HG03378 (cell line): ENCODE measurements around the gene GALE.
"Not testable (repeated sequence)": the region's sequence is repeated elsewhere in the genome, so short reads cannot be mapped to it uniquely, and the experiment has no call there.

ENCODE experiments used
- ATAC-seq: cut with Tn5 transposase; IDR thresholded peaks from one replicate; pipeline ENCODE4 v1.9.1; 2021; ENCODE audit warnings: mild to moderate bottlenecking, moderate library complexity; ENCODE audit not compliant: unreplicated experiment

GALE gene

GRCh38 chr1:23810818-23811540 is 10.4 kb upstream of the GALE start:
- no peak for ATAC-seq

DNA sequence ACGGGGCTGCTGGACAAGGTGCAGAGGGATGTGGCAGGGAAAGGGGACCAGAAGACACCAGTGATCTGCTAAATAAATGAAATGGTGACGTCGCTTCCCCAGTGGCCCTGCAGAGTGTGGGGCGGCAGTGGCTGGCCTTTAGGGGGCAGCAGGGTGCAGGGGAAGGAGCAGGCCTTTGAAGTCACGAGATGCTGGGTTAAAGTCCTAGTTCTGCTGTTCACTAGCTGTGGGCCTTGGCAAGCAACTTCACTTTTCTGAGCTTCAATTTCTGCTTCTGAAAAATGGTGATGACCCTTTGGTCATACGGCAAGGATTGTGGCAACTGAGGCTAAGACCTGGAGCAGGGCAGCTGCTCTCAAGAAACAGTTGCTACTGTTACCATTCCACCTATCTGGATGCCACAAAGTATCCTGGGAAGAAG is 9.2 kb upstream of the GALE start:
- no peak for ATAC-seq

DNA sequence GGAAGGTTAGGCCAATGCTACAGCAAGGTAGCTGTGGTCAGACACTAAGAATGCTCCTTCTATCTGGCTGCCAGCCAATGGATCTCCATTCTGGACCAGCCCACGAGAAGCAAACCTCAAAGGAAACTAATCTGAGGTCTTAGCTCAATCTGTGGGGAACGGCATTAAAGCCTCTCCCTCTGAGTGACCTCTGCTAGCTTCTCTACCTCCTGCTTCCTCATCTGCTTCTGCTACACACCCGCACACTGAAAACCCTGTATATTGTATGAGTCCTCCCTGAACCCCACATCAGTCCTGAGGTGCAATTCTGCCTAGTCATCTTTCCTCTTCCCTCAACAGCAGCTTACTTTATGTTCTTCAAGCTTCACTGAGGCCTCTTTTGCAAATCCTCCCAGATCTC is 6.9 kb upstream of the GALE start:
- no peak for ATAC-seq

DNA sequence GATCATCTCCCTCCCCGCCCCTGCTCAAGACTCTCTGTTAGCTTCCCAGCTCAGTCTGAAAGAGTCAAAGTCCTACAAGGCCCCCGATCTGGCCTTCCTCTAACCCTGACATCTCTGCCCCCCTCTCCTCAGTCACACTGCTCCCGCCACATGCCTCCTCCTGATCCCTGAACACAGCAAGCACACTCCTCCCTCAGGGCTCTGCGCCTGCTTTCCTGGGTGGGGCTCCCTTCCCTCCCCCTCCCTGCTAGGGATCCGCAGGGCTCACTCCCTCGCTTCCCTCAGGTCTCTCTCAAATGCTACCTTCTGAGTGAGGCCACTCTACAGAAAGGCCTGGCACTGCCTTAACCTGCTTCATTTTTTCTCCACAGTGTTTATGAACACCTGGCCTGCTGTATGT is 5.7 kb upstream of the GALE start:
- no peak for ATAC-seq

GRCh38 chr1:23805025-23805424 is 4.5 kb upstream of the GALE start:
- no peak for ATAC-seq

GRCh38 chr1:23804183-23804835 is 3.8 kb upstream of the GALE start:
- no peak for ATAC-seq

- ATAC-seq, result no peak
These were observed 3.1 kb upstream of the GALE start for GRCh38 chr1:23803674-23804073.

- not testable (repeated sequence) for ATAC-seq
These were observed 2.3 kb upstream of the GALE start for GRCh38 chr1:23802809-23803342.

DNA sequence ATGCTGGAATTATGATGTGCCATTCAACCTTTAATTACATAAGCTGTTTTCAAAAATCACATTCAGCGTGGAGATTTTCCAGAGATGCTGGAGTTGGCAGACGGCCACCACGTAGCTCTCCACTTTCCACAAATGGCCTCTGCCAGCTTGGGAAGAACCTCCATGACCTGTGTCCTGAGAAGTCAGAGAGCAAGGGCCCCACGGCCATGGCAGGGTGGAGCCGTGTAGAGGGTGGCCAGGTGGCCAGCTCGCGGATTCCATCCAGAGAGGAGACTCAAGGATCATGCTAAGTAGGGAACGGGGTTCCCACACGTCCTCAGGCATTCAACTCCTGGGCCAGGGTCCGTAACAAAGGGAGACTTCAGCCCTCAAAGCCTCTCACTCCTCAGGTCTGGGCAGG is 1.3 kb upstream of the GALE start:
- no peak for ATAC-seq

GRCh38 chr1:23801338-23801748 is 789 bp upstream of the GALE start:
- ATAC-seq, result no peak

DNA sequence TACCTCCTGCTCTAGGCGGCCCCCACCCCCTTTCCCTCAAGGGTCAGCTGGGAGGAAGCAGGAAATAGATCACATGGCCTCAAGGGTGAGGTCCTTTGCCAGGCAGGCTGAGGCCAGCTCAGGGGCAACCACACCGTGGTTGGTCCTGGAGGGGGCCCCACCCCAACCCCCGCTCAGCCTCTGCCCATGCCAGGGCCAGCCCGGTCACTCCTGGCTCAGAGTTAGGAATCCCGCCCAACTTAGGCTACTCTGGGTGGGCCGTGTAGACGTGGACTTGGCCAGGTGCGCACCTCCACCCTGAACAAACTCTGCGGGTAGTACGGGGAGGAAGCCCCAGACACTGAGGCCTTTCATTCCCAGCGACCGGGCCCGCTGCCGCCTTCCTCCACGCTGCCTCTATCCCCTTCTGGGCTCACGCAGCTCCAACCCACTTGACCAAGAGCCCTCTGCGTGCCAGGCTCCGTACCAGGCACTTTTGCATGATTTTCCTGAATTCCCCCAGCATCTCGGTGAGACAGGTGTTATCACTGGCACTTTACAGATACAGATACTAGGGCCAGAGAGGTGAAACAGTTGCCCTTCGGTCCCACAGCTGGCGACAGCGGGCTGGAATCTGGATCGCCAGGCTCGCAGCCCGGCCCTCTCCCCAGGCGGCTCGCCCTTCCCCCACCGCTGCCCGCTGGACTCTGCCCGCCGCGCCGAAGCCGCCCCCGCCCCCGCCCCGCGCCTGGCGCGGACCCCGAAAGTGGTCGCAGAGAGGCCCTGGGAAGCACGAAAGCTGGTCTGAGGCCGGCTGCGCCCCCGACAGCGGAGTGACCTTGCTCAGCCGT is 769 bp downstream of the GALE start:
- no peak for ATAC-seq

GRCh38 chr1:23799255-23799569 is 1.3 kb downstream of the GALE start:
- no peak for ATAC-seq

DNA sequence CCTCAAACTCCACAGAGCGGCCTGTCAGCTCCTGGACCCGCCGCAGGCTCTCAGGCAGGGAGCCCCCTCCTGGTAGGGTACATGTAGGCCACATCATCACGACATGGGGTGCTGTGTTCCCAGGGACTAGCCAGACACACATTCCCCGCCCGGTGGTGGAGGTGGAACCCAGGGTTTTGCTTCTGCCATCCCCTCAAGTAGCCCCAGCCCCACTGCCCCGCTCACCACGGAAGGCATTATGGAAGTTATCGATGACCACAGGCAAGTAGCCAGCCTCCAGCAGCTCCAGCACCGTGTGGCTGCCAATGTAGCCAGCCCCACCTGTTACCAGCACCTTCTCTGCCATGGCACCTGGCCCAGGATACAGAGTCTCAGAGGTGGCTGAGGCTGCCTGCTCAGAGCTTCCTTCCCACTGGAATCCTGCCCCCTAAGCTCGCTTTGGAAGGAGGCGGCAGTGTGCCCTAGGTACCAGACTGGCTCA is 1.9 kb downstream of the GALE start:
- ATAC-seq, result no peak

GRCh38 chr1:23797478-23798448 is 2.8 kb downstream of the GALE start:
- ATAC-seq, result no peak

- ATAC-seq, result no peak
These were observed 3.9 kb downstream of the GALE start for GRCh38 chr1:23796466-23797271.

DNA sequence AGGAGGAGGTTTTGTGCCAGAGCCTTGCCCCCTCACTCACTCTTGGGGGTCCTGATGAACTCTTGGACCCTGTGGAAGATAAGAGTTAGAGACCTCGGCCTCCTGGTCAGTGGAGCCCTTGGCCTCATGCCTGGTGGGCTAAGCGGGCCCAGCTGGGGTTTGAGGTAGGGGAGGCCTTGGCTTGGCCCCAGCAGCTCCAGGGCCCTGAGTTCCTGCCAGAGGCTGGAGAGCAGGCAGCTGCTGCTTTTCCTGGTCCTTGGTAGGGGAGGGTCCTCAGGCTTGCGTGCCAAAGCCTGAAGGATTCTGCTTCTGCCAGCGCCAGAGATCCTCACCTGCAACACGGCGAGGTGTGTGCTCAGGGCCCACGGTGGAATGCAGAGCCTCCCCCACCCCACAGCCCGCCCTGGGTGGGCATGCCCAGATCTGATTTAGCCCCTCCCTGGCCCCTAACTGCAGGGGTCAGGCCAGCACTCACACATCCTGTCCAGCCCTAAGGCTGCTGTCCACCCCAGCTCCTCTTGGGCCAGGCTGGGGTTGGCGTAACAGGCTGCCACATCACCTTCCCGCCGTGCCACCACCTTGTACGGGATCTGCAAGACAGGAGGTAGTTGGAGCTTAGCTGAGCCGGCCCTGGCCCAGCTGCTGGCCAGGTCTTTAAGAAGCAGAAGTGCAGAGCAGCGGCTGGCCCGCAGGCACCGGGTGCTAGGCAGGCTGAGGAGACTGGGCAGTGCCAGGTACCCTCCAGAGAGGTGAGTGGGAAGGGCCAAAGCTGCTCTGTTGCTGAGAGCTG is 4.7 kb downstream of the GALE start:
- ATAC-seq, result no peak

DNA sequence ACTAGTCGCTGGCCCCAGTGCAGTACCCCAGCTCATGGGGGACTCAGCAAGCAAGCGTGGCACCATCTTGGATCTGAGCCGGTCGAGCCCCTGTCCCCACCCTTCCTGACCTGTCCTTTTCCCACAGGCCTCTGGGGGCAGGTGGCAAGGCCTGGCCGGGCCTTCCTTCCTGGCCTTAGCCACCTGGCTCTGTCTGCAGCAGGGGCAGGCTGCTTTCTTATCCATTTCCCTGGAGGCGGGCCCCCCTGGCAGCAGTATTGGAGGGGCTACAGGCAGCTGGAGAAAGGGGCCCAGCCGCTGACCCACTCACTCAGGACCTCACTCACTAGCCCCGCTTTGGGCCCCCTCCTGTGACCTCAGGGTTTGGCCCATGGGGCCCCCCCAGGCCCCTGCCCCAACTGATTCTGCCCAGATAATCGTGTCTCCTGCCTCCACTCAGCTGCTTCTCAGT is 5.8 kb downstream of the GALE start:
- ATAC-seq, result not testable (repeated sequence)

- ATAC-seq, result no peak
These were observed 6.5 kb downstream of the GALE start for GRCh38 chr1:23793861-23794731.
